ENCODE data around the gene DLGAP1. TPM values are rescaled to one million over a fixed set of nuclear protein-coding genes. Genes with fewer than 3 reads are reported as not detected.
A peak's percentile ranks its signal among the peaks of the same experiment; 100 is the strongest.
"Not testable (repeated sequence)": the region's sequence is repeated elsewhere in the genome, so short reads cannot be mapped to it uniquely, and the experiment has no call there.

DLGAP1 gene
- total and polyA plus RNA-seq, 2 of the 13 experiments (the other 11 are each of a cell fraction or from before 2014, with no cell fraction given) = 0.01 TPM; not detected in 1

DNA sequence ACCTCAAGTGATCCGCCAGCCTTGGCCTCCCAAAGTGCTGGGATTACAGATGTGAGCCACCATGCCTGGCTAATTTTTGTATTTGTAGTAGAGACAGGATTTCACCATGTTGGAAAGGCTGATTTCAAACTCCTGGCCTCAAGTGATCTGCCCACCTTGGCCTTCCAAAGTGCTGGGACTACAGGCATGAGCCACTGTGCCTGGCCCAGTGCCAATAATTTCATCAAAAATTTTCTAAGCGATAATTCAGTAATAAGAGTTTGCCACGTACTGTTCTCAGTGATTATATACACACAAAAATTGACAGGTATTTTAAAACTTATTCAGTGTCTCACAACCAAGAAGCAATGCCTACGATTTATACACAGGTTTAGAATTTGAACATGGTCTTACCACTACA is 143.2 kb downstream of the DLGAP1 start:
- H2AFZ ChIP-seq (ENCODE audit: low read length); CTCF ChIA-PET (ENCODE audit: low intra/inter-chr PET ratio, low total read pairs); H3K4me2 ChIP-seq (ENCODE audit: low read depth, low read length); H3K27ac ChIP-seq (ENCODE audit: extremely low read length, insufficient read depth, low read length); ATAC-seq; DNase-seq (ENCODE audit: low spot score); H4K20me1 ChIP-seq (ENCODE audit: insufficient read depth, low read length); H3K4me3 ChIP-seq (replicated peaks in 1 of 3; ENCODE audit: insufficient read depth in 1 of 3, low read depth in 2 of 3, low read length in 3 of 3); in situ Hi-C loops (cut with HindIII; ENCODE audit: extremely low pct_ligation_motif_present, low pct_unique_long_range_greater_than_20kb); BruUV-seq (replicated peaks); H3K9ac ChIP-seq (ENCODE audit: insufficient read depth, low read depth, low read length); H3K4me1 ChIP-seq (ENCODE audit: insufficient read depth, low read length); FAIRE-seq; H3K27me3 ChIP-seq (ENCODE audit: control insufficient read depth in 1 of 2, insufficient read depth in 2 of 2, low read length in 2 of 2); H3K9me3 ChIP-seq (ENCODE audit: low read length); H3K36me3 ChIP-seq (replicated peaks in 1 of 2; ENCODE audit: control insufficient read depth in 1 of 2, insufficient read depth in 2 of 2, low read length in 2 of 2); POLR2A ChIA-PET; H3K79me2 ChIP-seq (ENCODE audit: insufficient read depth, low read length); intact Hi-C loops (cut with micrococcal nuclease; ENCODE audit: unreplicated experiment); TF ChIP-seq LCORL (CRISPR knock-in tag; IDR thresholded peaks at IDR 0.05): not testable (repeated sequence)
- TF ChIP-seq LCORL (IDR thresholded peaks at IDR 0.05) = 0 out of 2 replicates have a peak, but pooled peaks have one; percentile 34
- 13% methylated on average over 4 of the region's 4 CpGs for WGBS (ENCODE audit: low lambda C conversion rate)

DNA sequence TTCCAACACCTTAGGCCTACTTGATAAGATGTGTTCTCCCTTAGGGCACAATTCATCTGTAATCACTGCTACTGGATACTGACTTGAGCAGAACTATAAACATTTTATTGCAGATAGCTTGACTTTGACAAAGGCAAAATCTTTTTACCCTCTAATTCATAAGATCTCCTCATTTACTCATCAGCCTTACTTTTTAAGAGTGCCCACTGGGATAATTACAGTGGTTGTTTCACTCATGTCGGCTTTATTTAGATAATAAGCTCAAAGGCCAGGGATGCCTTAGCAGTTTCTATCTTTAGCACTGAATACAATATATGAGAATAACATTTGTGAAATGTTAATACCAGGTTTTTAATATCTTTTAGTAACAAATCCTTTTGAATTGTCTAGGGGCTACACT is 144.0 kb downstream of the DLGAP1 start:
- H3K79me2 ChIP-seq (ENCODE audit: insufficient read depth, low read length) = no peaks in the 10 kb centered on the region
- no peak for ATAC-seq
- 0% methylated on average over 1 of the region's 1 CpG for WGBS (ENCODE audit: low lambda C conversion rate)
- ChIA-PET POLR2A (no interaction called here), CTCF (ENCODE audit: low intra/inter-chr PET ratio, low total read pairs) (no interaction called here)
- H3K4me1 ChIP-seq (ENCODE audit: insufficient read depth, low read length) = no peaks in the 10 kb centered on the region
- no TSS peak for BruUV-seq (replicated peaks)
- no peak overlapping the region for H3K4me2 ChIP-seq (ENCODE audit: low read depth, low read length)
- no peak overlapping the region for H3K9ac ChIP-seq (ENCODE audit: insufficient read depth, low read depth, low read length)
- DNase-seq (ENCODE audit: low spot score) = no peak
- in situ Hi-C loops (cut with HindIII; ENCODE audit: extremely low pct_ligation_motif_present, low pct_unique_long_range_greater_than_20kb) (no loop called here), intact Hi-C loops (cut with micrococcal nuclease; ENCODE audit: unreplicated experiment) (no loop called here)
- H3K4me3 ChIP-seq (replicated peaks in 1 of 3; ENCODE audit: insufficient read depth in 1 of 3, low read depth in 2 of 3, low read length in 3 of 3) = no peak overlapping the region
- H3K36me3 ChIP-seq (replicated peaks in 1 of 2; ENCODE audit: control insufficient read depth in 1 of 2, insufficient read depth in 2 of 2, low read length in 2 of 2) = no peaks in the 10 kb centered on the region
- H4K20me1 ChIP-seq (ENCODE audit: insufficient read depth, low read length) = no peaks in the 10 kb centered on the region
- TF ChIP-seq KLF13 (CRISPR knock-in tag; IDR thresholded peaks at IDR 0.05) (no peak), ZNF772 (CRISPR knock-in tag; IDR thresholded peaks at IDR 0.05) (no peak), GABPA (IDR thresholded peaks at IDR 0.05; ENCODE audit: low read depth, low read length) (no peak), GABPA (CRISPR knock-in tag; IDR thresholded peaks at IDR 0.05; ENCODE audit: low read depth) (no peak), ZFAT (CRISPR knock-in tag; conservative IDR thresholded peaks at IDR 0.05) (no peak), ZNF232 (CRISPR knock-in tag; IDR thresholded peaks at IDR 0.05; ENCODE audit: borderline replicate concordance) (no peak), TBX2 (CRISPR knock-in tag; IDR thresholded peaks at IDR 0.05; ENCODE audit: borderline replicate concordance) (no peak), ZNF337 (CRISPR knock-in tag; IDR thresholded peaks at IDR 0.05; ENCODE audit: borderline replicate concordance, low read depth) (no peak), ZFX (CRISPR knock-in tag; IDR thresholded peaks at IDR 0.05; ENCODE audit: low read depth) (no peak)
- TF ChIP-seq, protein P1, sequence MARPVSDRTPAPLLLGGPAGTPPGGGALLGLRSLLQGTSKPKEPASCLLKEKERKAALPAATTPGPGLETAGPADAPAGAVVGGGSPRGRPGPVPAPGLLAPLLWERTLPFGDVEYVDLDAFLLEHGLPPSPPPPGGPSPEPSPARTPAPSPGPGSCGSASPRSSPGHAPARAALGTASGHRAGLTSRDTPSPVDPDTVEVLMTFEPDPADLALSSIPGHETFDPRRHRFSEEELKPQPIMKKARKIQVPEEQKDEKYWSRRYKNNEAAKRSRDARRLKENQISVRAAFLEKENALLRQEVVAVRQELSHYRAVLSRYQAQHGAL (CRISPR knock-in tag; IDR thresholded peaks at IDR 0.05; ENCODE audit: not compliant biosample characterization) = no peak
- TF ChIP-seq, protein P2, sequence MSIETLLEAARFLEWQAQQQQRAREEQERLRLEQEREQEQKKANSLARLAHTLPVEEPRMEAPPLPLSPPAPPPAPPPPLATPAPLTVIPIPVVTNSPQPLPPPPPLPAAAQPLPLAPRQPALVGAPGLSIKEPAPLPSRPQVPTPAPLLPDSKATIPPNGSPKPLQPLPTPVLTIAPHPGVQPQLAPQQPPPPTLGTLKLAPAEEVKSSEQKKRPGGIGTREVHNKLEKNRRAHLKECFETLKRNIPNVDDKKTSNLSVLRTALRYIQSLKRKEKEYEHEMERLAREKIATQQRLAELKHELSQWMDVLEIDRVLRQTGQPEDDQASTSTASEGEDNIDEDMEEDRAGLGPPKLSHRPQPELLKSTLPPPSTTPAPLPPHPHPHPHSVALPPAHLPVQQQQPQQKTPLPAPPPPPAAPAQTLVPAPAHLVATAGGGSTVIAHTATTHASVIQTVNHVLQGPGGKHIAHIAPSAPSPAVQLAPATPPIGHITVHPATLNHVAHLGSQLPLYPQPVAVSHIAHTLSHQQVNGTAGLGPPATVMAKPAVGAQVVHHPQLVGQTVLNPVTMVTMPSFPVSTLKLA (IDR thresholded peaks at IDR 0.05) = no peak
- TF ChIP-seq, protein P3, sequence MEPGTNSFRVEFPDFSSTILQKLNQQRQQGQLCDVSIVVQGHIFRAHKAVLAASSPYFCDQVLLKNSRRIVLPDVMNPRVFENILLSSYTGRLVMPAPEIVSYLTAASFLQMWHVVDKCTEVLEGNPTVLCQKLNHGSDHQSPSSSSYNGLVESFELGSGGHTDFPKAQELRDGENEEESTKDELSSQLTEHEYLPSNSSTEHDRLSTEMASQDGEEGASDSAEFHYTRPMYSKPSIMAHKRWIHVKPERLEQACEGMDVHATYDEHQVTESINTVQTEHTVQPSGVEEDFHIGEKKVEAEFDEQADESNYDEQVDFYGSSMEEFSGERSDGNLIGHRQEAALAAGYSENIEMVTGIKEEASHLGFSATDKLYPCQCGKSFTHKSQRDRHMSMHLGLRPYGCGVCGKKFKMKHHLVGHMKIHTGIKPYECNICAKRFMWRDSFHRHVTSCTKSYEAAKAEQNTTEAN (CRISPR knock-in tag; conservative IDR thresholded peaks at IDR 0.05) = no peak
- no peak overlapping the region for H3K27ac ChIP-seq (ENCODE audit: extremely low read length, insufficient read depth, low read length)
- H3K9me3 ChIP-seq (ENCODE audit: low read length) = no peaks in the 10 kb centered on the region
- H2AFZ ChIP-seq (ENCODE audit: low read length) = no peak overlapping the region
- no peak for FAIRE-seq
- no peaks in the 10 kb centered on the region for H3K27me3 ChIP-seq (ENCODE audit: control insufficient read depth in 1 of 2, insufficient read depth in 2 of 2, low read length in 2 of 2)

Measured in HepG2 (cell line).